Mammary epithelial cell (primary cell): ENCODE results near the gene CCDC177.

Experiments used
- CTCF ChIP-seq, 2 donors: IDR thresholded peaks in 1 of 2; conservative IDR thresholded peaks in 1 of 2; 2 replicates each; pipeline ENCODE4 v1.5.1; 2011 to 2012; ENCODE audit warnings: inconsistent platforms in 2 of 2, low read length in 2 of 2, mild to moderate bottlenecking in 2 of 2, control low read depth in 1 of 2, low read depth in 1 of 2; ENCODE audit not compliant: insufficient read depth in 1 of 2; ENCODE audit errors: extremely low read depth in 1 of 2
- EZH2 ChIP-seq: IDR thresholded peaks from 2 replicates; pipeline ENCODE4 v1.6.1; 2012; ENCODE audit warnings: low read length, inconsistent platforms, borderline replicate concordance

GRCh38 chr14:69538766-69539165, 35.9 kb downstream of the CCDC177 start:
- TF ChIP-seq CTCF (conservative IDR thresholded peaks at IDR 0.05 in 1 of 2, IDR thresholded peaks at IDR 0.05 in 1 of 2; ENCODE audit: extremely low read depth in 1 of 2, insufficient read depth in 1 of 2, low read depth in 1 of 2, low read length in 2 of 2): no peak
- no peak for TF ChIP-seq EZH2
